HFFc6 (cell line): ENCODE data around the gene PSMA4. TPM values are rescaled to one million over a fixed set of nuclear protein-coding genes. Genes with fewer than 3 reads are reported as not detected.

Experiments used
- DNase-seq: peaks from one replicate; pipeline ENCODE4 v3.0.0-alpha.2; 2018
- H3K27ac Mint-ChIP-seq: 2 replicates; pipeline ENCODE4 v1.8.0; 2020; ENCODE audit warnings: mild to moderate bottlenecking, mixed read lengths
- H3K27me3 Mint-ChIP-seq: 2 replicates; pipeline ENCODE4 v1.8.0; 2021; ENCODE audit warnings: mild to moderate bottlenecking, moderate library complexity, mixed read lengths; ENCODE audit not compliant: insufficient read depth
- H3K36me3 Mint-ChIP-seq: 2 replicates; pipeline ENCODE4 v1.8.0; 2021; ENCODE audit warnings: low read depth, mixed read lengths
- H3K4me1 Mint-ChIP-seq: 2 replicates; pipeline ENCODE4 v1.8.0; 2020; ENCODE audit warnings: low read depth, mixed read lengths
- H3K4me3 Mint-ChIP-seq: 2 replicates; pipeline ENCODE4 v1.8.0; 2020; ENCODE audit warnings: mild to moderate bottlenecking, moderate library complexity, mixed read lengths
- H3K9me3 Mint-ChIP-seq: 2 replicates; pipeline ENCODE4 v1.8.0; 2020; ENCODE audit warnings: mild to moderate bottlenecking, mixed read lengths
- CTCF ChIP-seq: fragments of 200-600 bp; sonication (generic); IDR thresholded peaks from 2 replicates; pipeline ENCODE4 v1.5.0; 2021; ENCODE audit warnings: antibody characterized with exemption, mild to moderate bottlenecking
- long read RNA-seq: library from polyadenylated mRNA; unstranded; transcript quantifications from one replicate; pipeline ENCODE4 v2.0.0, GENCODE V29; 2019
- total RNA-seq, 6 experiments: library from RNA; stranded (reverse); fragmentation: NEBNext Ultra II Directional; extraction: Animal tissue kit (Norgen Biotek cat#: 25700); gene quantifications; 2 replicates in 1 of 6; 3 replicates in 5 of 6; pipeline ENCODE4 v1.2.3, GENCODE V29; 2021

The PSMA4 gene
- total RNA-seq = 100 to 1,000 TPM; 181 to 242 (median 217) TPM
- long read RNA-seq, full-length matches to known transcripts = 108 of 116 reads
- long read RNA-seq, partial matches to known transcripts = 4 of 116 reads
- long read RNA-seq, other reads (novel, unspliced or antisense) = 4 of 116 reads

DNA sequence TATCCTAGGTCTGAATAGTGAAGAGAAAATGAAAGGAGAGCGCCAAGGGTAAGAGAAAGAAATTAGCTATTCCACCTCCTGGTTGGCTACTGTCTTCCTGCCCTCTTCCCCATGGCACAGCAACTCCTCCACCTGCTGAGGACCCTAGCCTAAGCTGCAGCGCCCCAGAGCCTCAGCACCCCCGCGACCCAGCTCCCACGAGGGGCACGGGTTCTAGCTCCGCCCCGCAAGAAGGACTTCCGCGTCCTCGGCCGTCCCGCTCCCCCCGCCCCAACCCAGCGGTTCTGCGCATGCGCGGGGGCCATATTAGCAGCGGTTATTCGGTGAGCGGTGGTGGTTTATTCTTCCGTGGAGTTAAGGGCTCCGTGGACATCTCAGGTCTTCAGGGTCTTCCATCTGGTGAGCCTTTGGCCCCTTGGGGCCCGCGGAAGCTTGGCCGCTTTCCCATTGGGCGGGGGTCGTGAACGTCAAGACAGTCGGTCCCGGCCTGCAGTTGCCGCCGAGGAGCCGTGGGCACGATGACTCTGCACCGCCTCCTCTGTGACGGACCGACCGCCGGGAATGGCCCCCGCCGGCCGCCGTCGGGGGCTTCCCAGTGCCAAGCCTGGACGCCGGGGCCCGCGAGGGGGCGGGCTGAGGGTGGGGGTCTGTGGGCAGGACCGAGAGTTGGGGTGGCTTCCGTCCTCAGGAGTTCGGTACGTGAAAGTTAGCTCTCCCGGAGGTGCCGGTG, at the start of gene PSMA4:
Gene PSMA4, plus strand, starts transcription at position 304 of the 730 bp plus-strand sequence. CDS start 1,484 bp downstream, outside the sequence.
- Mint-ChIP-seq H3K4me1 (peaks cover 21% of the 10 kb centered on the region), H3K9me3 (no peaks in the 10 kb centered on the region), H3K27ac (peak within 1 kb of the TSS; percentile 96), H3K27me3 (peaks cover 3% of the 10 kb centered on the region; the same call in 1 of the 2 replicates), H3K36me3 (peaks cover 9% of the 10 kb centered on the region), H3K4me3 (peak within 1 kb of the TSS; percentile 98)
- TF ChIP-seq CTCF = peak; percentile 57
- DNase-seq = peak; percentile 66

DNA sequence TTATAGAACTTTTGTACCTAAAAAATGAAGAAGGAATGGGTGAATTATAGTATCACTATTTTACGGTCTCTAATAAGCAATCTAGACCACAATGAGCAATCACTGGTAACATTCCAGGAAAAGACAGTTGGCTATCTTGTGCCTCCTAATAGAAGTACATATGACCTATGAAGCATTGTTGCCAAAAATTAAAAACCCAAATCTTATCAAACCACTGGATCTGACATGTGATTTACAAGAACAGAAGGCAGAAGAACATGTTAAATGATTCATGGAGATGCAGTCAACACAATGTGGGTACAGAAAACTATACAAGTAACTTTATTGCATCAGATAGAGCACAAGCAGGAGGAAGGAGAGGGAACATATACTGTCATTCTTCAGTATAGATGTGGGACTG, 47.4 kb upstream of the PSMA4 start:
- no peak overlapping the region for H3K4me3 Mint-ChIP-seq
- no peaks in the 10 kb centered on the region for H3K9me3 Mint-ChIP-seq
- H3K27me3 Mint-ChIP-seq = no peaks in the 10 kb centered on the region; the same call in none of the 2 replicates
- peak overlapping the region; percentile 25; the same call in 1 of the 2 replicates for H3K27ac Mint-ChIP-seq
- no peak for TF ChIP-seq CTCF
- DNase-seq = peak; percentile 48
- H3K36me3 Mint-ChIP-seq = peaks cover 36% of the 10 kb centered on the region
- peaks cover 5% of the 10 kb centered on the region; the same call in 1 of the 2 replicates for H3K4me1 Mint-ChIP-seq

DNA sequence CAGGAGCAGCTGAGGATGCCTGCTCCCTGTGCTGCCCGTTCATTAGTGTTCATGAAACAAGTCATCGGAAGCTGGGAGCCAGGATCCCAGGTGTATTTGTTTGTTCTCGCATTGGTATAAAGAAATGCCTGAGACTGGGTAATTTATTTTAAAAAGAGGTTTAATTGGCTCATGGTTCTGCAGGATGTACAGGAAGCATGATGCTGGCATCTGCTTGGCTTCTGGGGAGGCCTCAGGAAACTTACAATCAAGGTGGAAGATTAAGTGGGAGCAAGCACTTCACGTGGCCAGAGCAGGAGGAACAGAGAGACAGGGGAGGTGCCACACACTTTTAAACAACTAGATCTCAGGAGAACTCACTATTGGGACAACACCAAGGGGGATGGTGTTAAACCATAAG, 38.4 kb upstream of the PSMA4 start:
- no peaks in the 10 kb centered on the region for H3K9me3 Mint-ChIP-seq
- peaks cover 10% of the 10 kb centered on the region; the same call in 1 of the 2 replicates for H3K4me1 Mint-ChIP-seq
- peaks cover 1% of the 10 kb centered on the region; the same call in 1 of the 2 replicates for H3K27me3 Mint-ChIP-seq
- no peak for DNase-seq
- H3K27ac Mint-ChIP-seq = no peak overlapping the region
- no peak overlapping the region; the same call in 1 of the 2 replicates for H3K4me3 Mint-ChIP-seq
- TF ChIP-seq CTCF = no peak
- peaks cover 38% of the 10 kb centered on the region for H3K36me3 Mint-ChIP-seq

GRCh38 chr15:78502641-78503040, 37.6 kb upstream of the PSMA4 start:
- TF ChIP-seq CTCF = no peak
- Mint-ChIP-seq H3K4me1 (peaks cover 12% of the 10 kb centered on the region; the same call in 1 of the 2 replicates), H3K36me3 (peaks cover 38% of the 10 kb centered on the region), H3K27me3 (peaks cover 1% of the 10 kb centered on the region; the same call in 1 of the 2 replicates), H3K27ac (no peak overlapping the region), H3K4me3 (no peak overlapping the region), H3K9me3 (no peaks in the 10 kb centered on the region)
- DNase-seq = no peak

- H3K27ac Mint-ChIP-seq = peak within 1 kb of the TSS; percentile 90
- H3K36me3 Mint-ChIP-seq = peaks cover 2% of the 10 kb centered on the region
- no peaks in the 10 kb centered on the region; the same call in 1 of the 2 replicates for H3K27me3 Mint-ChIP-seq
Measured at GRCh38 chr15:78506971-78507830, 33.0 kb upstream of the PSMA4 start, which contains the start of gene HYKK. Gene HYKK (plus strand): TSS chr15:78507577. CDS start chr15:78513089, 5,512 bp downstream.

More at GRCh38 chr15:78506971-78507830, 33.0 kb upstream of the PSMA4 start, which contains the start of gene HYKK:
- peak; percentile 98 for DNase-seq
- H3K4me1 Mint-ChIP-seq = peaks cover 20% of the 10 kb centered on the region
- peak within 1 kb of the TSS; percentile 92 for H3K4me3 Mint-ChIP-seq
- H3K9me3 Mint-ChIP-seq = no peaks in the 10 kb centered on the region
- TF ChIP-seq CTCF = no peak
